Right lobe of liver (tissue), 6 donors: ENCODE data around the gene TMIGD1. TPM values are rescaled to one million over a fixed set of nuclear protein-coding genes. Genes with fewer than 3 reads are reported as not detected.
"Not testable (repeated sequence)": the region's sequence is repeated elsewhere in the genome, so short reads cannot be mapped to it uniquely, and the experiment has no call there.

Source experiments
- ATAC-seq, 4 donors: fragments of 200-7000 bp; cut with Tn5 transposase; one replicate each; pipeline ENCODE4 v1.9.1; 2020; ENCODE audit warnings: mild to moderate bottlenecking in 4 of 4, moderate library complexity in 4 of 4
- DNase-seq, 3 donors: peaks; one replicate each; pipeline ENCODE4 v3.0.0-alpha.2; 2020
- H3K27ac ChIP-seq, 3 donors: fragments of 200-600 bp; one replicate each; pipeline ENCODE4 v1.8.0; 2022
- H3K27me3 ChIP-seq, 2 donors: fragments of 200-600 bp; one replicate each; pipeline ENCODE4 v1.8.0; 2022
- H3K36me3 ChIP-seq, 4 donors: fragments of 200-600 bp; sonication (generic) in 1 of 4; one replicate each; pipeline versions ENCODE4 v1.5.1 to v1.8.0; 2017 to 2022; ENCODE audit warnings: control low read depth in 1 of 4
- H3K4me1 ChIP-seq, 4 donors: fragments of 200-600 bp; sonication (generic) in 1 of 4; one replicate each; pipeline versions ENCODE4 v1.5.1 to v1.8.0; 2017 to 2022; ENCODE audit warnings: control low read depth in 1 of 4
- H3K4me3 ChIP-seq, 3 donors: fragments of 200-600 bp; one replicate each; pipeline ENCODE4 v1.8.0; 2022
- H3K9me3 ChIP-seq, 4 donors: fragments of 200-600 bp; sonication (generic) in 1 of 4; one replicate each; pipeline versions ENCODE4 v1.5.1 to v1.8.0; 2017 to 2022; ENCODE audit warnings: control low read depth in 1 of 4
- POLR2A ChIP-seq: fragments of 450-650 bp; IDR thresholded peaks from one replicate; pipeline ENCODE4 v1.6.1; 2017; ENCODE audit warnings: antibody characterized with exemption, mild to moderate bottlenecking
- WGBS: methylation state at CpG from one replicate; pipeline ENCODE4 v1.1.6; 2018; ENCODE audit warnings: low coverage, low lambda C conversion rate; ENCODE audit not compliant: insufficient coverage; ENCODE audit errors: missing lambda C conversion rate; 5-methylcytosine and 5-hydroxymethylcytosine counted together
- intact Hi-C, 2 donors: fragments of 100-400 bp; cut with DNase I; formaldehyde crosslinking; loops; one replicate each; pipeline versions ENCODE4 v1.11.2 to v1.14.1; 2022
- total RNA-seq, 6 experiments: library from RNA; depleted of rRNA in 2 of 6; stranded (reverse); fragments of >200 nt in 2 of 6; fragmentation: NEBNext Ultra II Directional in 3 of 6; extraction: Animal tissue kit (Norgen Biotek cat#: 25700) in 3 of 6; gene quantifications; one replicate each; pipeline versions ENCODE4 v1.1.0 to v1.2.4, GENCODE V29; 2016 to 2023
- TF ChIP-seq, protein P1 (sequence below), 4 donors: fragments of 200-600 bp in 3 of 4; fragments of 450-650 bp in 1 of 4; IDR thresholded peaks; one replicate each; pipeline versions ENCODE4 v1.5.1 to v1.8.0; 2016 to 2022; ENCODE audit warnings: antibody characterized with exemption in 4 of 4, mild to moderate bottlenecking in 2 of 4
- donor health status: DM: no; HTN: yes; CAD: no.
- donor health status: DM: no; HTN: no; CAD: no.
- donor health status: DM: no; HTN: no; CAD: no.
- donor health status: DM: no; HTN: yes; CAD: no.
- donor health status: DM: no; HTN: yes; CAD: no.

Gene TMIGD1
- total RNA-seq, 6 experiments from 2014 or later: not detected

GRCh38 chr17:30343796-30344195 lies 9.9 kb upstream of the TMIGD1 start:
- WGBS: 46% methylated on average over 4 of the region's 4 CpGs
- no peaks in the 10 kb centered on the region for H3K27me3 ChIP-seq
- H3K36me3 ChIP-seq: no peaks in the 10 kb centered on the region
- DNase-seq (no peak), ATAC-seq (no peak)
- intact Hi-C loops: loop anchor here in 1 of 2 donors (10.0 kb wide), 1 partner anchor 111 kb away; no protein-coding TSS in a partner anchor
- peak overlapping the region; percentile 53 to 72 (median 61) for H3K27ac ChIP-seq
- H3K4me1 ChIP-seq: peaks cover 0 to 41% (median 16%) of the 10 kb centered on the region in 4 donors
- H3K4me3 ChIP-seq: peak overlapping the region in 1 of 3 donors; percentile 0
- TF ChIP-seq POLR2A: no peak
- TF ChIP-seq, protein P1, sequence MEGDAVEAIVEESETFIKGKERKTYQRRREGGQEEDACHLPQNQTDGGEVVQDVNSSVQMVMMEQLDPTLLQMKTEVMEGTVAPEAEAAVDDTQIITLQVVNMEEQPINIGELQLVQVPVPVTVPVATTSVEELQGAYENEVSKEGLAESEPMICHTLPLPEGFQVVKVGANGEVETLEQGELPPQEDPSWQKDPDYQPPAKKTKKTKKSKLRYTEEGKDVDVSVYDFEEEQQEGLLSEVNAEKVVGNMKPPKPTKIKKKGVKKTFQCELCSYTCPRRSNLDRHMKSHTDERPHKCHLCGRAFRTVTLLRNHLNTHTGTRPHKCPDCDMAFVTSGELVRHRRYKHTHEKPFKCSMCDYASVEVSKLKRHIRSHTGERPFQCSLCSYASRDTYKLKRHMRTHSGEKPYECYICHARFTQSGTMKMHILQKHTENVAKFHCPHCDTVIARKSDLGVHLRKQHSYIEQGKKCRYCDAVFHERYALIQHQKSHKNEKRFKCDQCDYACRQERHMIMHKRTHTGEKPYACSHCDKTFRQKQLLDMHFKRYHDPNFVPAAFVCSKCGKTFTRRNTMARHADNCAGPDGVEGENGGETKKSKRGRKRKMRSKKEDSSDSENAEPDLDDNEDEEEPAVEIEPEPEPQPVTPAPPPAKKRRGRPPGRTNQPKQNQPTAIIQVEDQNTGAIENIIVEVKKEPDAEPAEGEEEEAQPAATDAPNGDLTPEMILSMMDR (IDR thresholded peaks at IDR 0.05): no peak
- H3K9me3 ChIP-seq: no peaks in the 10 kb centered on the region

- H3K27me3 ChIP-seq, H3K4me3 ChIP-seq, DNase-seq, ATAC-seq, H3K9me3 ChIP-seq, H3K36me3 ChIP-seq: not testable (repeated sequence)
- peaks cover 0 to 41% (median 16%) of the 10 kb centered on the region in 4 donors for H3K4me1 ChIP-seq
- intact Hi-C loops: loop anchor here in 1 of 2 donors (10.0 kb wide), 1 partner anchor 112 kb away; no protein-coding TSS in a partner anchor
- peak overlapping the region in 1 of 3 donors; percentile 61 for H3K27ac ChIP-seq
- 87% methylated on average over 3 of the region's 3 CpGs for WGBS
Measured at GRCh38 chr17:30343244-30343643, 9.4 kb upstream of the TMIGD1 start.

GRCh38 chr17:30341703-30342249 lies 7.9 kb upstream of the TMIGD1 start:
- peaks cover 0 to 55% (median 20%) of the 10 kb centered on the region in 4 donors for H3K4me1 ChIP-seq
- H3K27ac ChIP-seq: no peak overlapping the region

GRCh38 chr17:30340801-30341356 lies 7.0 kb upstream of the TMIGD1 start:
- H3K27ac ChIP-seq: peak overlapping the region in 1 of 3 donors; percentile 33
- ATAC-seq (no peak), DNase-seq (no peak)
- WGBS: 38% methylated on average over 6 of the region's 6 CpGs
- no peak overlapping the region for H3K4me3 ChIP-seq
- peaks cover 0 to 55% (median 21%) of the 10 kb centered on the region in 4 donors for H3K4me1 ChIP-seq
- H3K27me3 ChIP-seq: no peaks in the 10 kb centered on the region
- no peaks in the 10 kb centered on the region for H3K36me3 ChIP-seq
- TF ChIP-seq, protein P1 (IDR thresholded peaks at IDR 0.05): no peak
- TF ChIP-seq POLR2A: no peak
- intact Hi-C loops: loop anchor here in 1 of 2 donors (10.0 kb wide), 1 partner anchor 114 kb away; no protein-coding TSS in a partner anchor
- H3K9me3 ChIP-seq: no peaks in the 10 kb centered on the region

More at GRCh38 chr17:30341703-30342249, 7.9 kb upstream of the TMIGD1 start:
- TF ChIP-seq, protein P1 (IDR thresholded peaks at IDR 0.05): no peak
- no peak for TF ChIP-seq POLR2A
- H3K36me3 ChIP-seq: no peaks in the 10 kb centered on the region
- no peaks in the 10 kb centered on the region for H3K27me3 ChIP-seq
- DNase-seq: no peak
- no peak for ATAC-seq
- WGBS: 83% methylated on average over 4 of the region's 5 CpGs
- H3K9me3 ChIP-seq: no peaks in the 10 kb centered on the region
- H3K4me3 ChIP-seq: no peak overlapping the region
- intact Hi-C loops: loop anchor here in 1 of 2 donors (10.0 kb wide), 1 partner anchor 113 kb away; no protein-coding TSS in a partner anchor

DNA sequence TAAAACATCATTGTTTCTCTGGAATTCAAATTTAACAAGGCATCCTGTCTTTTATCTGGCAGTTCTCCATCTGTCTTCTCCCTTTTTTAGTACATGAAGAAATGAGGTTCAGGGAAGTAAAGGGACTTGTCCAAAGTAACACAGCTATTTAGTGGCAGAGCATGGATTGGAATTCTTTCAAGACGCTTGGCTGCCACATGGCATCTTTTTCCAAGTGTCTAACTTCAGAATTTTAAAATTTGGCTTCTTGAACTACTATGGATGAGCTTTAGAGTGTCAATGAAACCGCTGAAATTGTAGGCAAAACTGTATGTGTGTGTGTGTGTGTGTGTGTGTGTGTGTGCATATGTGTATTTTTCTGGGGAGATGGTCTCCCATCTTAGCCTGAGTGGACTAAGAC lies 5.2 kb upstream of the TMIGD1 start:
- no peaks in the 10 kb centered on the region for H3K9me3 ChIP-seq
- no peak overlapping the region for H3K27ac ChIP-seq
- no peak for ATAC-seq
- H3K4me3 ChIP-seq: no peak overlapping the region
- H3K36me3 ChIP-seq: no peaks in the 10 kb centered on the region
- TF ChIP-seq POLR2A: no peak
- TF ChIP-seq, protein P1 (IDR thresholded peaks at IDR 0.05): no peak
- no peaks in the 10 kb centered on the region for H3K27me3 ChIP-seq
- no peak for DNase-seq
- intact Hi-C loops: no loop called here
- WGBS: 83% methylated on average over 2 of the region's 2 CpGs
- H3K4me1 ChIP-seq: peaks cover 0 to 37% (median 10%) of the 10 kb centered on the region in 4 donors
